DMS79 (cell line): Measurements from ENCODE around the gene HDGFL3.

Experiments
- DNase-seq: peaks from one replicate; lab custom pipeline; 2025; lab: John Stamatoyannopoulos, UW

Gene HDGFL3

GRCh38 chr15:83123529-83123928 is 84.1 kb downstream of the HDGFL3 start:
- DNase-seq = no peak

GRCh38 chr15:83119968-83120581 is 87.5 kb downstream of the HDGFL3 start:
- DNase-seq = no peak

- no peak for DNase-seq
Observed at GRCh38 chr15:83118968-83119367, 88.7 kb downstream of the HDGFL3 start.

GRCh38 chr15:83118291-83118827 is 89.3 kb downstream of the HDGFL3 start:
- no peak for DNase-seq

DNA sequence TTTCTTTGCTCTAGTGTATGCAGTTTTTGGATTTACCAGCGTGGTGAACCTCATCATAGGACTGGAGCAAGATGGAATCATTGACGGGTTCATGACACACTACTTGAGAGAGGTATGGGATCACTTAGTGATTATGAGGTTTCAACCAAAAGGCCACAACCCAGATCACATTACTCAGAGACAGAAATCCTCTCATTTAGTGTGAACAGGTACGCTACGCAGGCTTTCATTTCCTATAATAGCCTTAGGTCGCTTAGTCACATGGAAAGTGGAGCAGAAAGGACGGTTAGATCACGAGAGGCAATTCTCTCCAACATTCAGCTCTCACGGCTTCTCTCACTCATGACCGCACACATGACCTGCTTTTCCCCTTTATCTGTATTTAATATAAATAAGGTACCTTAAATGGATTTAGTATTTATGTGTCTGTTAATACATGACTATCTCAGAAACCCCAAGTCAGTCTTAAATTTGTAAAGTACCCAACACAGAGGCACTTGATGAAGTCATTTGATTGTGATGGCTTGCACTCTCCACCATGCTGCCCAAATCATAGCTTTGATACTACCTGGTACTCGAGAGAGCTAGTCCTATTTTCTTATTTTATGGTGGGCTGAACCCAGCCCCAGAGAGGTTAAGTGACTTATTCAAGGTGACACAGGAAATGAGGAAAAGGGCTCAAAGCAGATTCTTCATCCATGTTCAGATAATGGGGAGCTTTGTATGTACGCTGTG is 91.6 kb downstream of the HDGFL3 start:
- DNase-seq = no peak

- no peak for DNase-seq
Observed at GRCh38 chr15:83115410-83115809, 92.2 kb downstream of the HDGFL3 start.

- DNase-seq = no peak
Observed at GRCh38 chr15:83114856-83115255, 92.8 kb downstream of the HDGFL3 start.

GRCh38 chr15:83113881-83114674 is 93.5 kb downstream of the HDGFL3 start:
- no peak for DNase-seq

- no peak for DNase-seq
Observed at GRCh38 chr15:83112956-83113299, 94.7 kb downstream of the HDGFL3 start.

DNA sequence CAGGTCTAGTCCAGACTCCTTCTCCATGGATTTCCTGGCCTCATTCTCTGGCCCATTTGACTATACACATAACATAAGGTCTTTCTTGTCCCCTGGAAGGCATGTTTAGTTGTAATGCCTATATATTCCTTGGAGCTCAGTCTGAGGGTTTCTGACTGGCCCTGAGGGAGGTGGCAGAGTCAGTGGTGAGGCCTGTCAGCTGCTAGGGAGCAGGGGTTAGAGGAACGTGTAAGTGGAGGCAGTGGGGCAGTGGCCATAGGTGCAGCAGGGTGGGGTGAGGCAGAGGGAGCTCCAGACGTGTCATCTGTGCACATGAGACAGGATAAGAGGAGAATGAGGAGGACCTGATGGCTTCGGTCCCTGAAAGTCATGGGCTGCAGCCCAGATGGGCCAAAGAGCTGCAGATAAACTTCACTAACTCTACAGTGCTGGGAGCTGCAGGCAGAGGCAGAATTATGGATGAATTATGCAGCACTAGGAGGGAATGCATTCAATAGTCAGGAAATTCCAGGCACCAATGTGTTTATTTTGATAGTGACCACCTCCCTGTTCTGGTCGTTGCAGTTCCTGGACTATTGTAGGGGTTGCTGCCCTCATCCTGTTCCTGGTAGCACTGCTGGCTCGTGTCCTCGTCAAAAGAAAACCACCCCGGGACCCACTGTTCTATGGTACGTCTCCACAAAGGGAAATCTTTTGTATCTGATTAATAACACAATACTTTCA is 95.2 kb downstream of the HDGFL3 start:
- DNase-seq = no peak

DNA sequence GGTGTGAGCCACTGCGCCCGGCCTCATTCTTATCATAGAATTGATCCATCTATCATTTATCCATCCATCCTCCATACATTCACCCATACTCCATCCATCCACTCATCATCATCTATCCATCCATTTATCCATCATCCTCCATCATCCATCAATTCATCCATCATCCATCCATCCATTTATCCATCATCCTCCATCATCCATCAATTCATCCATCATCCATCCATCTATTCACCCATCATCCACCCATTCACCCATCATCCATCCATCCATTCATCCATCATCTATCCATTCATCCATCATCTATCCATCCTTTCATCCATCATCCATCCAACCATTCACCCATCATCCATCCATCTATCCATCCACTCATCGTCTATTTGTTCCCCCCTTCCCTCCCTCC is 96.5 kb downstream of the HDGFL3 start:
- DNase-seq = no peak

GRCh38 chr15:83110381-83110780 is 97.2 kb downstream of the HDGFL3 start:
- no peak for DNase-seq

- DNase-seq = no peak
Observed at GRCh38 chr15:83109532-83109931, 98.1 kb downstream of the HDGFL3 start.

- DNase-seq = peak; percentile 27
Observed at GRCh38 chr15:83108266-83109219, 99.1 kb downstream of the HDGFL3 start.

GRCh38 chr15:83107841-83108181 is 99.8 kb downstream of the HDGFL3 start:
- no peak for DNase-seq

- DNase-seq = no peak
Observed at GRCh38 chr15:83106994-83107840, 100.4 kb downstream of the HDGFL3 start, which contains the start of gene TM6SF1. TM6SF1 (plus strand) TSS chr15:83107645; CDS start chr15:83107681, 36 bp downstream.

DNA sequence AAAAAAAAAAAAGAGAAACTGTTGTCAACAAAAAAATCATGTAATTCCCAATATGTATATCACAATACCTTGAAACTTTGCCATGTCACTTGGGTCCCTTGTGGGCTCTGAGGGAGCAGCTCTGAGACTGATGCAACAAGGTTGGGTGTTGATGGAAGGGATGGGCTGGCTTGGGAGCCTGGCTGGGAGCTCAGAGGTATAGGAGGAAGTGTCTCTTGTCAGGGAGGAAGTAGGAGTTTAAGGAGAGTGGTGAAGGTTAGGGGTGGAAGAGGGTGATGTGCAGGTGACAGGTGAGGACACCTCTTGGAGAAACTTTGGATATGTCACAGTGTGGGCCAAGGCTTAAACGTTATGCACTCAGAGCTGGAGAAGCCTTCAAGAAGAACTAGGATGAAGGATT is 102.2 kb downstream of the HDGFL3 start:
- DNase-seq = no peak

- no peak for DNase-seq
Observed at GRCh38 chr15:83104141-83104540, 103.5 kb downstream of the HDGFL3 start.

DNA sequence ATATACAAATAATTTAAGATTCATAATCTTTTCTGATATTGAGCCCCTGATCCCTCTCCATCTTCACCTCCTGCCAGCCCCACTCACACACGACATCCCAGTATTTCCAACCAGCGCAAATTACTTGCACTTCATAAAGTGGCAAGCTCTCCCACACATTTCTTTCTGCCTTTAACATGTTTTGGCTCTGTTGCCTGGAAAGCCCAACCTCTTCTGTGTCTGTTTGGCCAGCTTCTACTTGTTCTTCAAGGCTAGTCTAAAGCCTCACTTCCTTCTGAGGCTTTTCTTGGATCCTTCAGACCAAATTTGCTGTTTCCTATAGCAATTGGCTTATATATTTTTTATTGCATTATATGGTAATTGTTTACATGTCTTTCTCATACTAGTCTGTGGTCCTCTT is 105.3 kb downstream of the HDGFL3 start:
- no peak for DNase-seq

DNA sequence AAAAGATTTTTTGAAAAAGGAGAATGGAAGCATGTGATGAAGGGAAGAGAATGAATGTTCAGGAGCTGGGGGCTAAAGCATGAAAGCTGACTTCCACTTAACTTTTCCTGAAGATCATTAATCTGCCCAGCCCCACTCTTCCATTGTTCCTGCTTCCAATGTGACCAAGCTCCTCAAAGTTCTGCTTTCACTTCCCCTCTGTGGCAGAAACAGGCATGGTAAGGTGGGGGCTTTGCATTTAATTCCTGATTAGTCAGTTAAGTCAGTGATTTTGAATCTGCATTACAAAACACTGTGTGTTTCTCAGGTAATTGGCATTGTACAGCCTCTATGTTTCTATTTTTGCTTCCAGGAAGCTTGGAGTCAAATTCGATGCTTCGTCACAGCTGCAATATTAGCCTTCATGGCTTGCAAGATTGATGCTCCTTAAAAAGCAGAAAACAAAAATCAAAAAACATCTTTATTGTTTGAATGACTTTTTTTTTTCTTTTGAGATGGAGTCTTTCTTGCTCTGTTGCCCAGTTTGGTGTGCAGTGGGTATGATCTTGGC is 107.5 kb downstream of the HDGFL3 start:
- DNase-seq = no peak
